ENCODE data around the gene ZNF273.
"Not testable (repeated sequence)": the region's sequence is repeated elsewhere in the genome, so short reads cannot be mapped to it uniquely, and the experiment has no call there.

ZNF273 gene

GRCh38 chr7:64947252-64948000, 44.4 kb downstream of the ZNF273 start:
- DNase-seq: no peak

GRCh38 chr7:64948774-64949173, 45.7 kb downstream of the ZNF273 start:
- DNase-seq: not testable (repeated sequence)

- DNase-seq: not testable (repeated sequence)
Observed at GRCh38 chr7:64950673-64951072, 47.6 kb downstream of the ZNF273 start.

- peak; percentile 42 for DNase-seq
Observed at GRCh38 chr7:64951250-64951848, 48.3 kb downstream of the ZNF273 start.

GRCh38 chr7:64959072-64959747, 56.1 kb downstream of the ZNF273 start:
- no peak for DNase-seq

- no peak for DNase-seq
Observed at GRCh38 chr7:64965594-64965993, 62.5 kb downstream of the ZNF273 start.

- no peak for DNase-seq
Observed at GRCh38 chr7:64978497-64979203, 75.6 kb downstream of the ZNF273 start.
